Fibroblast of villous mesenchyme (primary cell): ENCODE measurements around the gene TAF4B. TPM values are rescaled to one million over a fixed set of nuclear protein-coding genes. Genes with fewer than 3 reads are reported as not detected.
A peak's percentile ranks its signal among the peaks of the same experiment; 100 is the strongest.

Experiments used
- DNase-seq: peaks from one replicate; pipeline ENCODE4 v3.0.0-alpha.2; 2010; ENCODE audit warnings: low read depth
- H3K4me3 ChIP-seq: 2 replicates; pipeline ENCODE4 v1.5.1; 2011; ENCODE audit warnings: low read depth, mild to moderate bottlenecking, low read length
- total RNA-seq: library from RNA; depleted of rRNA; stranded (reverse); fragments of >200 nt; gene quantifications from 2 replicates; pipeline ENCODE4 v1.2.3, GENCODE V29; 2012
- TF ChIP-seq, protein P1 (sequence below): IDR thresholded peaks from 2 replicates; pipeline ENCODE4 v1.5.1; 2012; ENCODE audit warnings: low read depth, mild to moderate bottlenecking, low read length; ENCODE audit not compliant: insufficient read depth

TAF4B gene
- total RNA-seq, 1 donor, result 0.86 TPM

DNA sequence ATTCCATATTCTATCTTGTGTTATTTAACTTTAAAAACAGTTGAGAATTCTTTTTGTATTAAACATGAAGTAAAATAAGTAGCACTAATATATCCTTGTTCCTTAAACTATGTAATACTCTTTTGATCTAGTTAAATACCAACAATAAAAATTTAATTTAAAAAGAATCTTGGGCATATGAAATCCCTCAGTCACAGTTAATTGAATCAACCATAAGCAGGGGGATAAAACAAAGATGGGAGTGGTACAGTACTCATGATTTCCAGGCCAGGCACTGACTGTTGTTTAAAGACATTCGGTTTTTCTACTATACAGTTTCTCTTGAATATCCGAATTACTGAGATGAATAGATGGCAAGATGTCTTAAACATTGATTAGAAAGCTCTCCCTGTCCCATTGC, 99.5 kb downstream of the TAF4B start:
- TF ChIP-seq, protein P1, sequence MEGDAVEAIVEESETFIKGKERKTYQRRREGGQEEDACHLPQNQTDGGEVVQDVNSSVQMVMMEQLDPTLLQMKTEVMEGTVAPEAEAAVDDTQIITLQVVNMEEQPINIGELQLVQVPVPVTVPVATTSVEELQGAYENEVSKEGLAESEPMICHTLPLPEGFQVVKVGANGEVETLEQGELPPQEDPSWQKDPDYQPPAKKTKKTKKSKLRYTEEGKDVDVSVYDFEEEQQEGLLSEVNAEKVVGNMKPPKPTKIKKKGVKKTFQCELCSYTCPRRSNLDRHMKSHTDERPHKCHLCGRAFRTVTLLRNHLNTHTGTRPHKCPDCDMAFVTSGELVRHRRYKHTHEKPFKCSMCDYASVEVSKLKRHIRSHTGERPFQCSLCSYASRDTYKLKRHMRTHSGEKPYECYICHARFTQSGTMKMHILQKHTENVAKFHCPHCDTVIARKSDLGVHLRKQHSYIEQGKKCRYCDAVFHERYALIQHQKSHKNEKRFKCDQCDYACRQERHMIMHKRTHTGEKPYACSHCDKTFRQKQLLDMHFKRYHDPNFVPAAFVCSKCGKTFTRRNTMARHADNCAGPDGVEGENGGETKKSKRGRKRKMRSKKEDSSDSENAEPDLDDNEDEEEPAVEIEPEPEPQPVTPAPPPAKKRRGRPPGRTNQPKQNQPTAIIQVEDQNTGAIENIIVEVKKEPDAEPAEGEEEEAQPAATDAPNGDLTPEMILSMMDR, result no peak

DNA sequence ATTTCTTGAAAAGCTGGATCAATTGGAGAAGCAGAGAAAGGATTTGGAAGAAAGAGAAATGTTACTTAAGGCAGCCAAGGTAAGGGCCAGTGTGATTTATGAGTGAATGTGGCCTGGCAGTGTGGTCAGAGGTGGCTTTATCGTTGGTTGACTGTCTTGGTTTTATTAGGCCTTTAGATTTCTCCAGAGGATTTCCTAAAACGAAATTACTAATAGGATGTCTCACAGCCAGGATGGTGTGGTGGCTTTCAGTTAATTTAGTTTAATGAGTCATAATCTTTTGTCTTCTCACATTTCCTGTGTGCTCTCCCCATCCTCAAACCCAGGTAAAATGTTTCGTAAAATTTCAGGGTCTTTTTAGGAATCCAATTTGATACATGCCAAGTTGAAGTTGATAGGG, 100.8 kb downstream of the TAF4B start:
- H3K4me3 ChIP-seq, result no peak overlapping the region
- no peak for DNase-seq
- TF ChIP-seq, protein P1, result no peak

More for the DNA sequence above, 99.5 kb downstream of the TAF4B start:
- H3K4me3 ChIP-seq, result no peak overlapping the region
- DNase-seq, result no peak

DNA sequence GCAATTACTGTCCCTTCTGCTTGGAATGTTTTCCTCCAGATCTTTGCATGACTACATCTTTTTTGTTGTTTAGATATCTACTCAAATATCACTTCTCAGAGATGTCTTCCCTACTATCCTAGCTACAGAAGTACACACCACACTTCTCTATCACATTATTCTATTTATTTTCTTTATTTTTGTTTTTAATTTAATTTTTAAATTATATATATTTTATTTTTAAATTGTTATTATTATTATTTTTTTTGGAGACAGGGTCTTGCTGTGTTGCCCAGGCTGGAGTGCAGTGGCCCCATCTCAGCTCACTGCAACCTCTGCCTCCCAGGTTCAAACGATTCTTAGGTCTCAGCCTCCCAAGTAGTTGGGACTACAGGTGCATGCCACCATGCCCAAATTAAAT, 106.7 kb downstream of the TAF4B start:
- no peak for DNase-seq
- TF ChIP-seq, protein P1, result no peak
- no peak overlapping the region for H3K4me3 ChIP-seq

DNA sequence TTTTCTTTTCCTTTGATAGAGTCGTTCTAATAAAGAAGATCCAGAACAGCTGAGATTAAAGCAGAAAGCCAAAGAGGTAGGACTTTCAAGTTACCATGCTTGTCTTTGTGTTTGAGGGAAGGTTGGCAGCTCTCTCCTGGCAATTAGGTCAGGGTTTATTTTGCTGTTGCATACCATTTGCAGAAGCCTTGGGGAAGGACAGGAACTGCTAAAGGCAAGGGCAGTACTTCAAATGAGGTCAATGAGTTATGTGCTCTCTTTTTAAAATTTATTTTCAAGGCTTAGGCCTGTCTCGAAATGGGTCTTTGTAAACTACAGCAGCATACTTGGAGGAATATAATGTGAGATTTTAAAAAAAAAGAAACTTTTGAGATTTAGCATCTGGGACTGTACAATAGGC, 108.9 kb downstream of the TAF4B start:
- H3K4me3 ChIP-seq, result no peak overlapping the region
- TF ChIP-seq, protein P1, result no peak
- no peak for DNase-seq

DNA sequence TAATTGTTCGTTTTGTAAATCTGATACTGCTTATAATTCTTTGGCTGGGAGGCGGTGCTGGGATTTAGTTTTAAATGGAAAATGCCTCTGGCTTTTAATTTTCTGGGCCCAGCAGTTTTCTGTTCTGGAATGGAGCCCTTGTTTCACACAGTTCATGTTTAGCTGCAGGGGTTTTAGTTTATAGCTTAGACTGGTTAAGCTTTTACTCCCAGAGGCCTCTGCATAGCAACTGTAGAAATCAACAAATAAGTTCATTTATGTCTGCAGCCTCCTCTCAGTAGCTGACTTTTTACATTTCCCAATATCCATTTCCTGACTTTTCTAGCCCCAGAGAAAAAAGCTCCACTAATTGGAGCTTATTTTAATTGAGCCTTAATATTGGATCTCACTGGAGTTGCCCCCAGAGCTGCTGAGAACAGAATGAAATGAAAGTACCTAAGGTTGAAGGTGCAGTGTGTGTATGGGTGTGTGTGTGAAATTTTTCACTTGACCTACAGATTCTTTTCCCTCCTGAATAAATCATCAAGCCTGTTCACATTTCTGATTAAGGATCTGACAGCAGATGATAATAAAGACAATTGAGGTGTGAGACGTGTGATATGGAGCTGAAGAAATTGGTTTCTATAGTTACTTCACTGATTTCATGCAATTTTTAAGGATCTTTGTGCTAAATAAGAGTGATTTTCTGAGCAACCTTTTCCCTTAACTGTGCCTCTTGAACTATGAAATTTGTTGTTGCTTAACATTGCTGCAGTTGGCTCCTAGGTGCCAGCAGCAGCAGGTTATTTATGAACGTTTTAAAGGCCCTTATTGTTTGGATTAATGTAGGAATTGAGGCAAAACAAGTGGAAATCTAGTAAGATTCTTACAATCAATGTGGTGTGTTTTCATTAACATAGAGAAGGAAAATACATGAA, 109.6 kb downstream of the TAF4B start:
- TF ChIP-seq, protein P1, result no peak
- H3K4me3 ChIP-seq, result no peak overlapping the region
- DNase-seq, result peak; percentile 62

DNA sequence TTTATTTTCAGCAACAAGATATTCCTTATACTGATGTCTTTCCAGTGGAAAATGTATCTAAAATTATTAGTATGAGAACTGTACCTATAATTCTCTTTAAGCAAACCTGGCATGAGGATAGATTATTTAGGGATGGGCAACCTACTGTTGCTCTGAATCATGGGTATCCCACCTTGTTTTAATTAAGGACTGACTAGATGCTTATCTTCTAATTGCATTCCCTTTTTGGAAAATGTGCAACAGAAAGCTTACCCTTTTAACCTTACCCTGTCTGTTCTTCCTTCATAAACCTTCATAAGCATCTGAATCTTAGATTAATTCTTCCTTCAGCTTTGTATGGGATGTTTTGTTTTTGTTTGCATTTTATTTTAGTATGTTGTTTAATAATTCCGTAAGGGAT, 110.3 kb downstream of the TAF4B start:
- no peak overlapping the region for H3K4me3 ChIP-seq
- TF ChIP-seq, protein P1, result no peak
- no peak for DNase-seq
